ENCODE results near the gene SMC6.

Gene SMC6

GRCh38 chr2:17617955-17618354, 135.7 kb downstream of the SMC6 start:
- DNase-seq (ENCODE audit: low spot score), result no peak
- no peak for TF ChIP-seq CTCF (IDR thresholded peaks at IDR 0.05; ENCODE audit: extremely low read depth, missing control alignments)

DNA sequence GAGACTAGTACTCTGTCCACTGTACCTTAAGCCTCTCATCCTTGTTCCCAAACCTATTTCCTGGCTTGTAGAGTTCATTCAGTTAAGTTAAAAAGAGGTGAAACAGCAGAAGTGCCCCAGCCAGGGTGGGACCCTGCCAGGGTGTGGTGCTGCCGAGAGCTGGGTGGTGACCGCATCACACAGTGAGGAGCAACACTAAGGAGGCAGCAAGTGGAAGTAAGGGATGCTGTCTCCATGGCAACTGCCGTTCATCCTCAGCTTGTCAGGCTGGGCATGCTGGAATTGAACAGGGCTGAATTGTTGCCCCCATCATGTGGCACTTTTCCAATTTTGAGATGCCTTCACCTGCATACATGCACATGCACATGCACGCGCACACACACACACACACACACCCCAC, 136.1 kb downstream of the SMC6 start:
- TF ChIP-seq CTCF (IDR thresholded peaks at IDR 0.05; ENCODE audit: extremely low read depth, missing control alignments), result no peak
- DNase-seq (ENCODE audit: low spot score), result no peak

- TF ChIP-seq CTCF (IDR thresholded peaks at IDR 0.05; ENCODE audit: extremely low read depth, missing control alignments), result no peak
- no peak for DNase-seq (ENCODE audit: low spot score)
Measured at GRCh38 chr2:17616405-17616804, 137.2 kb downstream of the SMC6 start.

DNA sequence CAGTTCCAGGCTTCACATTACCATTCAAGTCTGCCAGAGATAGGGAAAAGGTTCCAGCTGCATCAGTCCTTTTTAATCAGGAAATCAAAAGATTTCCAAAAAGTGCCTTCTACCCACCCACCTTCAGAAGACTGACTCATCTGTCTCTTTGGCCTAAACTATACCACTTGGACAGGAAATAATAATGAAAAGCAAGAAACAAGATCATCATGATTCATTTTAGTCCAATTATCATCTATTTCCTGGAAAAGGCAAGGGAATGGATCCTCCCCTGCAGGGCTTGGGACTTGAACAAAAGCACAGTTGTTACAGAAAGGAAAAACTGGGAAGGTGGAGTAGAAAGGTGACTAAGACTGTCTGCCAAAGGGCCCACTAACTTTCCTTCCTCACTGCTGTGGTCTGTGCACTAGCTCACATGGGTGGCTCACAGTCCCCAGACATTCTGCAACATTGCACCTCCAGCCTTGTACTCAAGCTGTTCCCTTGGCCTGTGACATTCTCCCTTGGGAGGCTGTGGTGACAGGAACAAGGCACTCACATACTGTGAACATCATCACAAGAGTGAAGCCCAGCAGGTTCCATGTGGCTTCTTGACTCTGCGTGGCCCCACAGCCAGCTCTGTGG, 137.8 kb downstream of the SMC6 start:
- DNase-seq (ENCODE audit: low spot score), result no peak
- TF ChIP-seq CTCF (IDR thresholded peaks at IDR 0.05; ENCODE audit: extremely low read depth, missing control alignments), result no peak

DNA sequence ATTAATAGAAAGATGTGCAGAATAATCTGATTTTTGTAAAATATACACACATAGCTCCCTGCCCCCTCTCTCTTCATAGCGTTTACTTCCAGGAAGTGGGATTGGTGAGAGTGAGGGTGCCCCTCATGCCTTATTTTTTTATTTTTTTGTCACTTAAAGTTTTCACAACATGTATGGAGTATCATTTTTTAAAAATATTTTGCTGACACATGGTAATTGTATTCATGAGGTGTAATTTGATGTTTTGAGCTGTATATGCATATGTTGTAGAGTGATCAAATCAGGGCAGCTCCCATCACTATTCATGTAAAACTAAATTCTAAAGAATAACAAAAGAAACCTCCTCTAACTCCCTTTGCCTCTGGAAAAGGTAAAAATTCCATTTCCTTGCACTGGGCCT, 138.5 kb downstream of the SMC6 start:
- DNase-seq (ENCODE audit: low spot score), result no peak
- TF ChIP-seq CTCF (IDR thresholded peaks at IDR 0.05; ENCODE audit: extremely low read depth, missing control alignments), result no peak

DNA sequence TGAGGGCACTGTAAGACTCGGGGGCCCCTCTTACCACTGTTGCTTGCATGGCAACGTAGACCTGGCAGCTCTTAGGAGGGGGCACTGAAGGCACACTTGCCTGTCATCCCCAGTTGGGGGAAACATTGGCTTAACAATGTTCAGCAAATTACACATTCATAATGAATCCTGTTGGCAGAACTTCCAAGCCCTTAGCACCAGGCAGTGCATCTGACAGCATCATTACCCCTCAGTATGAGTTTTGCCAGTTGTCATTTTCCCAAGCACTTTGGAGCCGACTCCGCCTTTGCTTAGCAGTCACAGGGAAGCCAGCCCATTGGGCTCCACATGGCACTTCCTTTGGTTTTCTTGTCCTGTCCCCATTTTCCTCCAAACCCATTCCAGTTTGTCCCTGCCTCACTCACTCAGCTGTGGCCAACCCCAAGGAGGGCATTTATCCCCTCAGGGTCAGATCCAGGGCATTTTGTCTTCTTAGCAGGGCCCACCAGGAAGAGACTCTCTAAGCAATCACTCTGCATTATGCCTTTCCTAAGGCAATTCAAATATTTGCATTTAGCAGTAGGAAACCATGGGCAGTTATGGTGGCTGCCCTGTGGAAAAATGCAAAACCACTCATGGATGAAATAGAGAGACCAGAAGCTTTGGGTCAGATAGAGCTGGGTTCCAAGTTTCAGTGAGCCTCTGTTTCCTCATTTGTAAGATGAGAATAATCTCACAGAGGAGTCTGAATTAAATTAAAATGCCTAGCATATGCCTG, 139.3 kb downstream of the SMC6 start:
- TF ChIP-seq CTCF (IDR thresholded peaks at IDR 0.05; ENCODE audit: extremely low read depth, missing control alignments), result no peak
- DNase-seq (ENCODE audit: low spot score), result no peak

Data from GM20000 (cell line).